H1 (cell line): ENCODE measurements around the gene WDR64.

ENCODE experiments used
- BCL11A ChIP-seq, 2 experiments: IDR thresholded peaks; one replicate each; pipeline ENCODE4 v1.6.1; 2011; ENCODE audit warnings: low read depth in 2 of 2, low read length in 2 of 2, mild to moderate bottlenecking in 2 of 2
- BRCA1 ChIP-seq: IDR thresholded peaks from 2 replicates; pipeline ENCODE4 v1.6.1; 2012; ENCODE audit warnings: low read depth, low read length, improper control_type of control experiment
- EZH2 ChIP-seq: fragments of 200-600 bp; sonication (generic); IDR thresholded peaks from 2 replicates; pipeline ENCODE4 v1.7.1; 2012; ENCODE audit warnings: low read depth, mild to moderate bottlenecking, moderate library complexity, low read length, inconsistent platforms; ENCODE audit not compliant: severe bottlenecking
- NRF1 ChIP-seq: IDR thresholded peaks from 2 replicates; pipeline ENCODE4 v1.6.1; 2011; ENCODE audit warnings: mild to moderate bottlenecking, low read depth, low read length, improper control_type of control experiment
- PHF8 ChIP-seq: fragments of 200-600 bp; sonication (generic); conservative IDR thresholded peaks from 2 replicates; pipeline ENCODE4 v1.7.1; 2012; ENCODE audit warnings: low read depth, mild to moderate bottlenecking, inconsistent platforms, low read length, moderate library complexity
- POLR2AphosphoS5 ChIP-seq: IDR thresholded peaks from 2 replicates; pipeline ENCODE4 v1.6.1; 2011; ENCODE audit warnings: low read depth, low read length
- SIN3A ChIP-seq, 2 experiments: IDR thresholded peaks in 1 of 2; conservative IDR thresholded peaks in 1 of 2; 2 replicates each; pipeline ENCODE4 v1.6.1; 2011 to 2012; ENCODE audit warnings: low read length in 2 of 2, improper control_type of control experiment in 1 of 2, low read depth in 1 of 2, mild to moderate bottlenecking in 1 of 2
- SIX5 ChIP-seq: IDR thresholded peaks from 2 replicates; pipeline ENCODE4 v1.6.1; 2011; ENCODE audit warnings: mild to moderate bottlenecking, low read depth, low read length
- TAF1 ChIP-seq: IDR thresholded peaks from 2 replicates; pipeline ENCODE4 v1.6.1; 2011; ENCODE audit warnings: mild to moderate bottlenecking, low read depth, low read length
- ZNF274 ChIP-seq: IDR thresholded peaks from 2 replicates; pipeline ENCODE4 v1.7.0; 2012; ENCODE audit warnings: low read length, borderline replicate concordance; ENCODE audit errors: extremely low read depth
- TF ChIP-seq, protein P1 (sequence below), 3 experiments: IDR thresholded peaks; 1 replicate in 2 of 3; 2 replicates in 1 of 3; pipeline versions ENCODE4 v1.5.1 to v1.6.1; 2011; ENCODE audit warnings: low read length in 3 of 3, mild to moderate bottlenecking in 3 of 3, inconsistent platforms in 2 of 3, low read depth in 1 of 3, moderate library complexity in 1 of 3; ENCODE audit not compliant: insufficient read depth in 1 of 3; ENCODE audit errors: control extremely low read depth in 1 of 3

DNA sequence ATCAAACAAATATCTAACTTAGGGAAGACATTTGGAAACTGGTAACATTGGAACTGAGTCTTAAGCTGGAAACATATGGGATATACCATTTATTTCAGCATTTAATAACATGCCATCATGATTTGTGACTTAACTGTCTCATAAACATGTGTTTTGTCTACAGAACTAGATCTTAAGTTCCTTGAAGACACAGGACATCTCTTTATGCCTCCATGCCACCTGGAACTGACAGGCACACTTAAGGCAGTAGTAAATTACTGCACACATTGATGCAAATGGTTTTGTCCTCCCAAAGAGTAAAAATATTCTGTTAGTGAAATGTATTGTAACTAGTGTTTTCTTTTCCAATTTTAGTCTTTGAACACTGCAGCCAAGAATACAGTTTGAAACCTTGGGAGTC lies 194.3 kb downstream of the WDR64 start:
- TF ChIP-seq, protein P1, sequence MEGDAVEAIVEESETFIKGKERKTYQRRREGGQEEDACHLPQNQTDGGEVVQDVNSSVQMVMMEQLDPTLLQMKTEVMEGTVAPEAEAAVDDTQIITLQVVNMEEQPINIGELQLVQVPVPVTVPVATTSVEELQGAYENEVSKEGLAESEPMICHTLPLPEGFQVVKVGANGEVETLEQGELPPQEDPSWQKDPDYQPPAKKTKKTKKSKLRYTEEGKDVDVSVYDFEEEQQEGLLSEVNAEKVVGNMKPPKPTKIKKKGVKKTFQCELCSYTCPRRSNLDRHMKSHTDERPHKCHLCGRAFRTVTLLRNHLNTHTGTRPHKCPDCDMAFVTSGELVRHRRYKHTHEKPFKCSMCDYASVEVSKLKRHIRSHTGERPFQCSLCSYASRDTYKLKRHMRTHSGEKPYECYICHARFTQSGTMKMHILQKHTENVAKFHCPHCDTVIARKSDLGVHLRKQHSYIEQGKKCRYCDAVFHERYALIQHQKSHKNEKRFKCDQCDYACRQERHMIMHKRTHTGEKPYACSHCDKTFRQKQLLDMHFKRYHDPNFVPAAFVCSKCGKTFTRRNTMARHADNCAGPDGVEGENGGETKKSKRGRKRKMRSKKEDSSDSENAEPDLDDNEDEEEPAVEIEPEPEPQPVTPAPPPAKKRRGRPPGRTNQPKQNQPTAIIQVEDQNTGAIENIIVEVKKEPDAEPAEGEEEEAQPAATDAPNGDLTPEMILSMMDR (IDR thresholded peaks at IDR 0.05; ENCODE audit: control extremely low read depth in 1 of 3, insufficient read depth in 1 of 3, low read depth in 1 of 3, low read length in 3 of 3), result no peak
- TF ChIP-seq NRF1 (no peak), PHF8 (no peak), BCL11A (IDR thresholded peaks at IDR 0.05; ENCODE audit: low read depth in 2 of 2, low read length in 2 of 2) (no peak), BRCA1 (no peak), SIN3A (conservative IDR thresholded peaks at IDR 0.05 in 1 of 2, IDR thresholded peaks at IDR 0.05 in 1 of 2; ENCODE audit: low read depth in 1 of 2, low read length in 2 of 2) (no peak), EZH2 (no peak), SIX5 (no peak), POLR2AphosphoS5 (no peak), TAF1 (no peak), ZNF274 (no peak)
